Activated T-cell treated with anti-CD3 and anti-CD28 coated beads, Interleukin-2, amount 50 U/mL, for 48 hours (primary cell): Measurements from ENCODE around the gene CARD9.
A peak's percentile ranks its signal among the peaks of the same experiment; 100 is the strongest.
"Not testable (repeated sequence)": the region's sequence is repeated elsewhere in the genome, so short reads cannot be mapped to it uniquely, and the experiment has no call there.

ENCODE experiments used
- DNase-seq, 2 experiments: peaks; one replicate each; pipeline ENCODE4 v3.0.0-alpha.2; 2020

The CARD9 gene

GRCh38 chr9:136331556-136332481 lies 41.6 kb downstream of the CARD9 start:
- no peak for DNase-seq

GRCh38 chr9:136331030-136331429 lies 42.4 kb downstream of the CARD9 start:
- DNase-seq: no peak

GRCh38 chr9:136330406-136330990 lies 43.0 kb downstream of the CARD9 start:
- DNase-seq: no peak

- no peak for DNase-seq
Measured at GRCh38 chr9:136329636-136330405, 43.6 kb downstream of the CARD9 start.

GRCh38 chr9:136329211-136329627 lies 44.2 kb downstream of the CARD9 start:
- DNase-seq: no peak

GRCh38 chr9:136328622-136329041 lies 44.8 kb downstream of the CARD9 start:
- DNase-seq: no peak

DNA sequence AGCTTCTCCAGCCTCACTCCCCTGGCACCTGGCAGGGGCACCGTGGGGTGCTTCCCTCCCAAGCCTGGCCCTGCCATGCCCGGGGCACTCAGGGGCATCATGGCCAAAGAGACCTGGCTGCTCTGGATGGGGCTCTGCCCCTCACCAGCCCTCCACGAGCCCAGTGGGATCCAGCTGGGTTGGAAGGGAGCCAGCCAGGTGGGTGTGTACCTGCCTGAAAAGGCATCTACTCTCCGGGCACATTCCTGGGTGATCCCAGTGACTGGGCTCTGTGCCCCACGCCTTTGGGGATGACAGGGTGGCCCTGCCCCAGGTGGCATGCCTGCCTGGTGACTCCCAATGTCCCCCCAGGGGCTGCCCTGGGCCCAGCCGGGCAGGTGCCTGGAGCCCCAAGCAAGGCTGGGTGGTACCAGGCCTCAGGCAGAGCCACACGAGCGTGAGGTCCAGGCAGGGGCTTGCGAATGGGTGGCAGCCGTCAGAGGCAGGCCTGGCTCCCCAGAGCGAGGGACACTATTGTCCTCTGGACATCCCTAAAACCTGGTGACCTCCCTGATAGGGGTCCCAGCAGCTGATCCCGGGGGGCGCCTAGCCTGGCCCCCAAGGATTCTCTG lies 45.4 kb downstream of the CARD9 start:
- DNase-seq: peak; percentile 41 to 46

- peak; percentile 49 to 56 for DNase-seq
Measured at GRCh38 chr9:136327304-136327974, 46.0 kb downstream of the CARD9 start, which contains the start of gene GPSM1. Gene GPSM1, plus strand, starts transcription at chr9:136327539. Its CDS starts 157 bp downstream, at chr9:136327696.

DNA sequence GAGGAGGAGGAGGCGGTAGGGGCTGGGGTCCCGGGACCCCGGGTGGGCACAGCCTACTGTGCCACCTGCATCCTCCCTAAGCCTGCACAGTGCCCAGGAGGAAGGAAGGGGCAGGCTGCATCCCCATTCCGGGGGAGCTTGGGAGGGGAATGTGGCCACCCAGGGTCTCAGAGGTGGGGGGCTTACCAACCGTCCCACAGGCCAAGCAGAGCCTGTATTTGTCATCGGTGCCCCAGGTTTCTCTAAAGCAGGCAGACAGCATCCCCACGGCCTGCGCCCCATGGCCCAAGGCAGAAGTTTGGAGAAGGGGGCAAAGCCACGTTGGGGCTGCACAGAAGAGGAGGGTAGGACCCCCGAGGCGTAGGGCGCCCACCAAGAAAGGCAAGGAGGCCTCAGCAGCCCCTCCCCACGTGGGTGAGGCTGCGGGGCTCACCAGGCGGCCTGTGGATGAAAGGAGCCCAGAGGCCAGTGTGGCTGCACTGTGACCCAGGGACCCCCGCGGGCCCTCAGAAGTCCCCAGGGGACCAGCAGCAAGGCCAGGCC lies 46.6 kb downstream of the CARD9 start:
- DNase-seq: no peak

DNA sequence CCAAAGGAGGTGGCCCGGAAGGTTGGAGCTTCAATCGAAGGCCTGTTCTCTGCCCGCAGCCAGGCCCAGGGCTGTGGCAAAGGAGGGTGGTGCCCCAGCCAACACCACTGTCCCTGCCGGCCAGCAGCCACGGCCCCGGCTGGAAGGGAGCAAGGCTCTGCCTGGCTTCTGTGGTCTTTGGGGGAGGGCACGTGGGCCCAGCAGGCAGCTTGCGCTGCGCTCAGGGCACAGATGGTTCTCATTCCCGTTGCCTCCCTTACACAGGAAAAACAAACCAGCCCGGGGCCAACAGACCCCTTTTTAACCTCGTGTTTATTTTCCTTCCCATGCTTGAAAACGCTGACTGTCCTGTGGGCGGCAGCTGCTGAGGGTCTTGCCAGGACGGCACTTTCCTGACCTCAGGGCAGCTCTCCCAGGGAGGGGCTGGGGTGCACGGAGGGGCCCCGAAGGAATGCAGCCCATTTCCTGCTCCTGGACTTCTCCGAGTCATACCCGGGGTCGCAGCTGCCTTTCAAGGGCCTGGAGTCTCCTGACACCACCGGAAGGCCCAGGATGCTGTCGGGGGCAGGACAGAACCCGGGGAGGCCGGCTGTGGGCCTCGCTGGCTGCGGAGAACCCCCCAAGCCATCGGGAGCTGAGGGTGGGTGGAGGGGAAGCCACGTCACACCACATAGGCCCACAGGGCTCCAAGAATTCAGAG lies 47.3 kb downstream of the CARD9 start:
- no peak for DNase-seq

DNA sequence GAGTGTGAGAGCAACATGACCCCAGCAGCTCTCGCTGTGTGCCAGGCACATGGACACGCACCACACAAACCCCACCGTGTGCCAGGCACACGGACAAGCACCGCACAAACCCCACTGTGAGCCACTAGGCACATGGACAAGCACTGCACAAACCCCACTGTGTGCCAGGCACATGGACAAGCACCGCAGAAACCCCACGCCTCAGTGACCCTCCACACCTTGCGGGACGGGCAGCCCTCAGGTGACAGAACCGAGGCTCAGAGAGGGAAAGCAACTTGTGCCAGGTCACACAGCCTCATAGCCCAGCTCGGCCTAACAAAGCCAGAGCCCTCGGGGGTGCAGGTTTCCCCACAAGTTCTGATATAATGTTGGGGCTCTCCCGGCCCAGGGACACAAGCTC lies 48.1 kb downstream of the CARD9 start:
- DNase-seq: no peak

DNA sequence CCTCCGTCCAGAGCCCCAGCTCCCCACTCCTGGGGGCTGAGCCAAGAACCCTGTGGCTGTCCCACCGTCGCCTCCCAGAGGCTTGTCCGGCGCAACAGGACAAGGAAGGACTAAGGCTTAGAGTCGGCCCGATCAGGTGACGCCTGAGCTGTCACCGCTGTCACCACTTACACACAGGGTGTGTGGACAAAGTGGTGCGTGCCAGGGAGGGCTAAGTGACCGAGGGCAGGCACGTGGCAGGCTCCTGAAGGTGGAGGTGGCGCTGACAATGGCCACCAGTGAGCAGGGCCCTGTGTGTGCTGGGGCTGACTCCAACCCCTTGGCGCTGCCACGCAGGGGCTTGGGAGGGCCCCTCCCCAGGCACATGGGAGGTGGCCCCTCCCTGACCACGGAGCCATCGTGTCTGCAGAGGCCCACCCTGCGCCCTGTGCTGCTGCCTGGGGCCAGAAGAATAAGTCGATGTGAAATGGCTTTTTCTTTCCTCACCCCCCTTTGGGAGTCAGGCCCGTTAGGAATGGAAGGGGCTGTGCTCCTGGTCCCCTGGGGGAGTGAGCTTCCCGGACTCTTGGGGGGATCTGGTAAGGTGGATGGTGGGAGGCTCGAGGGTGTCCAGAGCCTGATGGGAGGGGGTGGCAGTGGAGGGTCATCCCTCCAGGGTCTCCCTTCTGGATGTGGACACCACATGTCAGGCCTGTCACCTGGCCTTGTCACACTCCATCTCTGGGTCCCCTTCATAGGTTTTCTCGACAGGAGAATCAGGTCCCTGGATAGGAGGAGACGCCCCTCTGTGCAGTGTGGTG lies 48.8 kb downstream of the CARD9 start:
- no peak for DNase-seq

GRCh38 chr9:136323371-136323789 lies 50.1 kb downstream of the CARD9 start:
- DNase-seq: no peak

DNA sequence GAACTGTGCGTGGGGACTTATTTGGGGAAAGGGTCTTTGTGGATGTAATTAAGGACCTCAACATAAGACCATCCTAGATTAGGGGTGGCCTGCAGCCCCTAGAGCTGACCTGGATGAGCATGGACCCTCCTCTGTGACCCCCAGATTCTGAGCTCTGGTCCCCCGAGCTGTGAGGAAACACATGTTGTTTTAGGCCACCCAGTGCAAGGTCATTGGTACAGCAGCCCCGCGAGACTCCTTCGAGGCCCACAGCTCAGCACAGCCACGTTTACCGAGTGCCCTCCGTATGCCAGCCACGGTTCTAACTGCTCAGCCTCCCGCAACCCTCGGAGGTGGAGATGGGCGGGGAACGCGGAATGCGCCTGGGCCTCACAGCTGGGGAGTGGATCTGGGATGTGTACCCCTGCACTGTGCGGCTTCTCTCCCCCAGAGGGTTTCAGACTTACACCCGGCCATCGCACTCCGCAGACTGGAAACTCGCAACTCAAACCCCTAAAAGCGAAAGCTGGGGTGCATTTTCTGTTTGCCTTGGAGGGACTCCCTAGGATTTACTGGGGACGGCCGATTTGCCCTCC lies 50.6 kb downstream of the CARD9 start:
- no peak for DNase-seq

GRCh38 chr9:136321561-136321960 lies 51.9 kb downstream of the CARD9 start:
- no peak for DNase-seq

GRCh38 chr9:136320972-136321371 lies 52.5 kb downstream of the CARD9 start:
- DNase-seq: not testable (repeated sequence)

DNA sequence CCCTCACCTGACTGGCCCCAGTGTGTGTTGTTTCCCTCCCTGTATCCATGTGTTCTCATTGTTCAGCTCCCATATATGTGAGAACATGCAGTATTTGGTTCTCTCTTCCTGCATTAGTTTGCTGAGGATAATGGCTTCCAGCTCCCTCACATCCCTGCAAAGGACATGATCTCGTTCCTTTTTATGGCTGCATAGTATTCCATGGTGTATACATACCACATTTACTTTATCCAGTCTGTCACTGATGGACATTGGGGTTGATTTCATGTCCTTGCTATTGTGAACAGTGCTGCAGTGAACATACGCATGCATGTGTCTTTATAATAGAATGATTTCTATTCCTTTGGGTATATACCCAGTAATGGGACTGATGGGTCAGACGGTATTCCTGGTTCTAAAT lies 53.5 kb downstream of the CARD9 start:
- DNase-seq: not testable (repeated sequence)

DNA sequence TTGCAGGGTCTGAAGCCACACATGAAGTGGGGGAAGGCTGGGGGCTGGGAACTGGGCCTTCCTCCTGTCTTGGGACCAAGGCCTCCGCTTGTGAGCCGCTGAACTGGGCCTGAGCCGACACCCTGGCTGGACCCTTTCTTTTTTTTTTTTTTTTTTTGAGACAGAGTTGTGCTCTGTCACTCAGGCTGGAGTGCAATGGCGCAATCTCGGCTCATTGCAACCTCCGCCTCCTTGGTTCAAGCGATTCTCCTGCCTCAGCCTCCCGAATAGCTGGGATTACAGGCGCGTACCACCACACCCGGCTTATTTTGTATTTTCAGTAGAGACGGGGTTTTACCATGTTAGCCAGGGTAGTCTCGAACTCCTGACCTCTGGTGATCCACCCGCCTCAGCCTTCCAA lies 54.2 kb downstream of the CARD9 start:
- not testable (repeated sequence) for DNase-seq

GRCh38 chr9:136318776-136319241 lies 54.7 kb downstream of the CARD9 start:
- no peak for DNase-seq
